SU-DHL-6 (cell line): ENCODE data around the gene CDK7.

Experiments
- H2AFZ ChIP-seq: fragments of 200-600 bp; sonication (generic); 2 replicates; pipeline ENCODE4 v1.6.1; 2014; ENCODE audit warnings: low read depth, mild to moderate bottlenecking, moderate library complexity, mixed read lengths, antibody characterized with exemption, low read length; ENCODE audit not compliant: severe bottlenecking
- H3F3A ChIP-seq: fragments of 200-600 bp; shearing (Covaris generic); 2 replicates; pipeline ENCODE4 v1.6.0; 2016; ENCODE audit warnings: antibody characterized with exemption, mild to moderate bottlenecking; ENCODE audit not compliant: insufficient read depth
- H3K27ac ChIP-seq: fragments of 200-600 bp; sonication (generic); 2 replicates; pipeline ENCODE4 v1.5.1; 2016; ENCODE audit warnings: low read depth, mild to moderate bottlenecking, low read length, moderate library complexity, mixed read lengths
- H3K27me3 ChIP-seq: fragments of 200-600 bp; sonication (generic), shearing (Covaris generic); 2 replicates; pipeline ENCODE4 v1.6.0; 2014; ENCODE audit warnings: mild to moderate bottlenecking, low read length
- H3K36me3 ChIP-seq: fragments of 200-600 bp; sonication (generic); 2 replicates; pipeline ENCODE4 v1.6.1; 2014; ENCODE audit warnings: mild to moderate bottlenecking, low read length, mixed read lengths
- H3K4me2 ChIP-seq: fragments of 300-600, 200-600 bp; shearing (Covaris generic), sonication (generic); 2 replicates; pipeline ENCODE4 v1.6.0; 2014; ENCODE audit warnings: low read length, low read depth, mild to moderate bottlenecking; ENCODE audit not compliant: poor library complexity, severe bottlenecking
- H3K4me3 ChIP-seq: fragments of 200-600 bp; sonication (generic); 2 replicates; pipeline ENCODE4 v1.5.1; 2014; ENCODE audit warnings: antibody characterized with exemption, low read length, mild to moderate bottlenecking, mixed read lengths; ENCODE audit not compliant: insufficient read depth, poor library complexity, severe bottlenecking
- H3K79me2 ChIP-seq: fragments of 200-600 bp; sonication (generic); 2 replicates; pipeline ENCODE4 v1.6.1; 2014; ENCODE audit warnings: mild to moderate bottlenecking, low read length, moderate library complexity; ENCODE audit not compliant: insufficient read depth
- H3K9ac ChIP-seq: fragments of 200-600 bp; sonication (generic); 2 replicates; pipeline ENCODE4 v1.7.0; 2014; ENCODE audit warnings: mild to moderate bottlenecking, low read length
- H3K9me2 ChIP-seq: fragments of 200-600 bp; sonication (generic); replicated peaks from 2 replicates; pipeline ENCODE4 v1.6.1; 2014; ENCODE audit warnings: low read length; ENCODE audit not compliant: insufficient read depth
- H3K9me3 ChIP-seq: fragments of 200-600 bp; sonication (generic); 2 replicates; pipeline ENCODE4 v1.6.1; 2014; ENCODE audit warnings: low read length, mixed read lengths; ENCODE audit not compliant: insufficient read depth
- H4K20me1 ChIP-seq: fragments of 200-600 bp; sonication (generic); 2 replicates; pipeline ENCODE4 v1.6.1; 2014; ENCODE audit warnings: low read depth, mild to moderate bottlenecking, antibody characterized with exemption, low read length, moderate library complexity, mixed read lengths
- EZH2phosphoT487 ChIP-seq: fragments of 200-600 bp; sonication (generic), shearing (Covaris generic); conservative IDR thresholded peaks from 2 replicates; pipeline ENCODE4 v1.6.1; 2018; ENCODE audit warnings: mild to moderate bottlenecking, antibody characterized with exemption, low read length, moderate library complexity, mixed read lengths
- TF ChIP-seq, protein P1 (sequence below): fragments of 200-600 bp; sonication (generic); IDR thresholded peaks from one replicate; pipeline ENCODE4 v1.5.1; 2017; ENCODE audit warnings: antibody characterized with exemption, mild to moderate bottlenecking, low read length, moderate library complexity; ENCODE audit not compliant: insufficient read depth, poor library complexity, severe bottlenecking

CDK7 gene

DNA sequence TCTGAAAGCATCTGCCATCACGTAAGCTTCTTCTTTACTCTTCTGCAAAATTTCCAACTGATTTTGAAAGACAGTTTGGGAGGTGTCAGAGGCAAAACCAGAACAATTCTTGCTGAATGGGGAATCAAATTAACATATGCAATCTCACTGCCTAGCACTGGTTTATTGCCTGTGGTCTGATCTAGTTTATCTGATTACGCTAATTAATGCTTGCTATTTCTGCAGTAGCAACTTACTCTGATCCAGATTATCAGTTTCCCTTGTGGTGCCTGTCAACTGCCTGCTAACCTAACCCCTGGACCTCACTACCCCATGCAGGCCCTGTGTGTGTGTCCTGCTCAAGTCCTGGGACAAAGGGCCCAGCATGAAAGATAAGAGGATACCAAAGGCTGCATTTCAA lies 57.6 kb downstream of the CDK7 start:
- H3K79me2 ChIP-seq = no peaks in the 10 kb centered on the region
- H3K36me3 ChIP-seq = no peaks in the 10 kb centered on the region
- no peaks in the 10 kb centered on the region for H3K27me3 ChIP-seq
- no peak overlapping the region for H2AFZ ChIP-seq
- H3K4me3 ChIP-seq = no peak overlapping the region
- H3K9ac ChIP-seq = no peak overlapping the region
- TF ChIP-seq EZH2phosphoT487 = no peak
- TF ChIP-seq, protein P1, sequence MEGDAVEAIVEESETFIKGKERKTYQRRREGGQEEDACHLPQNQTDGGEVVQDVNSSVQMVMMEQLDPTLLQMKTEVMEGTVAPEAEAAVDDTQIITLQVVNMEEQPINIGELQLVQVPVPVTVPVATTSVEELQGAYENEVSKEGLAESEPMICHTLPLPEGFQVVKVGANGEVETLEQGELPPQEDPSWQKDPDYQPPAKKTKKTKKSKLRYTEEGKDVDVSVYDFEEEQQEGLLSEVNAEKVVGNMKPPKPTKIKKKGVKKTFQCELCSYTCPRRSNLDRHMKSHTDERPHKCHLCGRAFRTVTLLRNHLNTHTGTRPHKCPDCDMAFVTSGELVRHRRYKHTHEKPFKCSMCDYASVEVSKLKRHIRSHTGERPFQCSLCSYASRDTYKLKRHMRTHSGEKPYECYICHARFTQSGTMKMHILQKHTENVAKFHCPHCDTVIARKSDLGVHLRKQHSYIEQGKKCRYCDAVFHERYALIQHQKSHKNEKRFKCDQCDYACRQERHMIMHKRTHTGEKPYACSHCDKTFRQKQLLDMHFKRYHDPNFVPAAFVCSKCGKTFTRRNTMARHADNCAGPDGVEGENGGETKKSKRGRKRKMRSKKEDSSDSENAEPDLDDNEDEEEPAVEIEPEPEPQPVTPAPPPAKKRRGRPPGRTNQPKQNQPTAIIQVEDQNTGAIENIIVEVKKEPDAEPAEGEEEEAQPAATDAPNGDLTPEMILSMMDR = no peak
- H3F3A ChIP-seq = no peaks in the 10 kb centered on the region
- H3K27ac ChIP-seq = no peak overlapping the region
- H3K4me2 ChIP-seq = no peak overlapping the region
- H3K9me3 ChIP-seq = no peaks in the 10 kb centered on the region
- H3K9me2 ChIP-seq = no peaks in the 10 kb centered on the region
- no peaks in the 10 kb centered on the region for H4K20me1 ChIP-seq

DNA sequence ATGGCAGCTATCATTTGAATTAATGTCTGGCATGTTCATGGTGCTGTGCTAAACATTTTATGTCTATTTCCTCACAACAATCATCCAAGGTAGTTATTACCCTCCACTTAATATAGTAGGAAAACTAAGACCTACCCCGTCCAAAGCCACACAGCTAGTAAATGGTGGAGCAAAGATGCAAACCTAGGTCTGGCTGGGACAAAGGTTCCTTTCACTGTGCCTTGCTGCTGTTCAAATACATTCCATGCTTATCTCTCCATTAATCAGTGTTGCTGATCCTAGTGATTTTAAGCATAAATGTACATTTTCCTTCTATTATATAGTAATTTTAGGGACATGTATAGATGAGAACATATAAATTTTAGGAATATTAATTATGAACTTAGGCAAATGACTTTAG lies 59.2 kb downstream of the CDK7 start:
- Histone ChIP-seq H4K20me1 (no peaks in the 10 kb centered on the region), H3K4me3 (no peak overlapping the region), H3F3A (no peaks in the 10 kb centered on the region), H3K79me2 (no peaks in the 10 kb centered on the region), H3K9ac (no peak overlapping the region), H3K4me2 (no peak overlapping the region), H2AFZ (no peak overlapping the region), H3K27ac (no peak overlapping the region), H3K27me3 (no peaks in the 10 kb centered on the region), H3K36me3 (no peaks in the 10 kb centered on the region), H3K9me3 (no peaks in the 10 kb centered on the region), H3K9me2 (no peaks in the 10 kb centered on the region)
- TF ChIP-seq EZH2phosphoT487 = no peak
- TF ChIP-seq, protein P1 = no peak

DNA sequence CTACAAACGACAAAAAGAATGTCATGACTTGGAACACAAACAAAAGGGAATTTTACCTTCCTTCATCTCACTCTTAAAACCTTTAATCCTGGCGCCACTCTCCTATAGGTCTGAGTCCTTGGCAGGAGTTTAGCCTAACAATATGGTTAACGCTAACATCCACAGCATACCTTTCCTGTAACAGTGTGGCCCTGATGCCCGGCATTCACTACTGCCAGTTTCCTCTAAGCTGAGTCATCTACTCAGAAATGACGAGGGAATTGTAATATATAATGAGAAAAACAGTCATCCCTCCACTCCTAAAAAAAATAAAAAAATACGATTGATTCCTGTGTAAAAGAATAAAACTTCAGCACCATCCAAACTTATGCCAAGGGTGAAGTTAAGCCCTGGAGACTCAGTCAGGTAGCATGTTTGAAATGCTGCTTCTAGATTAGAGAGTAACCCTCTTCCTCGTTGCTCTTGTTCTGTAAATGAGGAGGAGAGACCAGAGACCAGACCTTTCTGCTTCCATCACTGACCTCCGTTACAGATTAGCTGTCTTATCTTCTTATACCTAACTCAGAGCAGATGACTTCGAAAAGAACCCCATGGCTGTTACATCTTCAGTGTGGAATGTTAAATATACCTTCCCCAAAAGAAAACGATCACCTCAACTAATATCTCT lies 60.5 kb downstream of the CDK7 start:
- H3K9ac ChIP-seq = no peak overlapping the region
- H3F3A ChIP-seq = no peaks in the 10 kb centered on the region
- no peaks in the 10 kb centered on the region for H3K27me3 ChIP-seq
- no peaks in the 10 kb centered on the region for H3K9me2 ChIP-seq
- no peak overlapping the region for H3K4me2 ChIP-seq
- no peaks in the 10 kb centered on the region for H3K79me2 ChIP-seq
- no peaks in the 10 kb centered on the region for H3K9me3 ChIP-seq
- no peak overlapping the region for H3K4me3 ChIP-seq
- H3K27ac ChIP-seq = no peak overlapping the region
- no peaks in the 10 kb centered on the region for H4K20me1 ChIP-seq
- no peak overlapping the region for H2AFZ ChIP-seq
- no peaks in the 10 kb centered on the region for H3K36me3 ChIP-seq
- TF ChIP-seq, protein P1 = no peak
- TF ChIP-seq EZH2phosphoT487 = no peak
